ENCODE data around the gene SLC25A26.

DNA sequence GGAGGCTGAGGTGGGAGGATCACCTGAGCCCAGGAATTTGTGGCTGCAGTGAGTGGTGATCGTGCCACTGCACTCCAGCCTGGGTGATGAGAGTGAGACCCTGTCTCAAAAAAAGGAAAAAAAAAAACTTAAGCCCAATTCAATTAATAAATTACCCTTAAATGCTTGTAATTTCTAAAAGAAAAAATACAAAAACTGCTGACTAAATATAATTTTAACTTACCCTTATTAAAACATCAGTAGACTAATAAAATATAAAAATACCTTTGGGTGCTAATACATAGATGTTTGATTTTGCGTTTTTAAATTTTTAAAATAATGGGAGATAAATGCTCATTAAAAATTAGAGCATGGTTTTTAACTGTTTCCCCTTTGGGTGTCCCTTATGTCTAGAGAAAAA lies 17.5 kb upstream of the SLC25A26 start:
- TF ChIP-seq, protein P1, sequence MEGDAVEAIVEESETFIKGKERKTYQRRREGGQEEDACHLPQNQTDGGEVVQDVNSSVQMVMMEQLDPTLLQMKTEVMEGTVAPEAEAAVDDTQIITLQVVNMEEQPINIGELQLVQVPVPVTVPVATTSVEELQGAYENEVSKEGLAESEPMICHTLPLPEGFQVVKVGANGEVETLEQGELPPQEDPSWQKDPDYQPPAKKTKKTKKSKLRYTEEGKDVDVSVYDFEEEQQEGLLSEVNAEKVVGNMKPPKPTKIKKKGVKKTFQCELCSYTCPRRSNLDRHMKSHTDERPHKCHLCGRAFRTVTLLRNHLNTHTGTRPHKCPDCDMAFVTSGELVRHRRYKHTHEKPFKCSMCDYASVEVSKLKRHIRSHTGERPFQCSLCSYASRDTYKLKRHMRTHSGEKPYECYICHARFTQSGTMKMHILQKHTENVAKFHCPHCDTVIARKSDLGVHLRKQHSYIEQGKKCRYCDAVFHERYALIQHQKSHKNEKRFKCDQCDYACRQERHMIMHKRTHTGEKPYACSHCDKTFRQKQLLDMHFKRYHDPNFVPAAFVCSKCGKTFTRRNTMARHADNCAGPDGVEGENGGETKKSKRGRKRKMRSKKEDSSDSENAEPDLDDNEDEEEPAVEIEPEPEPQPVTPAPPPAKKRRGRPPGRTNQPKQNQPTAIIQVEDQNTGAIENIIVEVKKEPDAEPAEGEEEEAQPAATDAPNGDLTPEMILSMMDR (IDR thresholded peaks at IDR 0.05; ENCODE audit: poor library complexity): no peak
- TF ChIP-seq EZH2 (IDR thresholded peaks at IDR 0.05; ENCODE audit: borderline replicate concordance): no peak

Measured in hepatocyte (in vitro differentiated cells).